Measurements from ENCODE around the gene KLHL2. TPM values are rescaled to one million over a fixed set of nuclear protein-coding genes. Genes with fewer than 3 reads are reported as not detected.

Gene KLHL2
- total RNA-seq, 1 donor from 2014 or later: 28.2 TPM

DNA sequence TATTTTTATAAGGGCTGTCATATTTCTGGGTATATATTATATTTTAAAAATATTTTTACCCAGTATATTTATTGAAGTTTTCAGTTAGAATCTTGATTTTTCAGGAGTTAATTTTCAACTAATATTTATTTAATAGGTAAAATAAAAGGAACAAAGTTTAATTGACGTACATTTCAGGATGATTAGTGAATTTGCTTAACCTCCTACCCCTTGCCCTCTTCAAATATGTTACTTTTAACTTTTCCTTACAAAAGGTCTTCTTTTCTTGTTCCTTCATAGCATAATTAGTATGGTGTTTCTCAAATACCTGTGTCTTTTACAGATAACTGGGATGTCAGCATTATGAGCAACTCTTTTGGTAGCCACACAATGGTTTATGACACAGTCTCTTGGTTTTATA, 95.3 kb downstream of the KLHL2 start:
- no peaks in the 10 kb centered on the region for H4K20me1 ChIP-seq (ENCODE audit: insufficient read depth, low read length)
- TF ChIP-seq EZH2 (IDR thresholded peaks at IDR 0.05; ENCODE audit: insufficient read depth, low read length): no peak
- no peak overlapping the region for H3K4me3 ChIP-seq (ENCODE audit: insufficient read depth, low read depth, low read length)
- no peak overlapping the region for H3K27ac ChIP-seq (ENCODE audit: low read depth, low read length)
- DNase-seq (ENCODE audit: low read depth) (no peak), FAIRE-seq (no peak)
- no peak overlapping the region for H3K4me2 ChIP-seq (ENCODE audit: low read length)
- H3K9me3 ChIP-seq (ENCODE audit: insufficient read depth, low read depth, low read length): no peaks in the 10 kb centered on the region
- no peaks in the 10 kb centered on the region for H3K9me3 Mint-ChIP-seq (ENCODE audit: unreplicated experiment)
- no peaks in the 10 kb centered on the region for H3K36me3 ChIP-seq (ENCODE audit: insufficient read depth, low read length)
- no peaks in the 10 kb centered on the region for H3K4me1 ChIP-seq (ENCODE audit: insufficient read depth, low read length)
- H3K4me1 Mint-ChIP-seq (ENCODE audit: low read depth, unreplicated experiment): peaks cover 8% of the 10 kb centered on the region
- no peaks in the 10 kb centered on the region for H3K79me2 ChIP-seq (ENCODE audit: insufficient read depth, low read length)
- H3K36me3 Mint-ChIP-seq (ENCODE audit: low read depth, unreplicated experiment): peaks cover 2% of the 10 kb centered on the region
- no peaks in the 10 kb centered on the region for H3K27me3 Mint-ChIP-seq (ENCODE audit: low read depth, unreplicated experiment)
- no peak overlapping the region for H3K4me3 Mint-ChIP-seq (ENCODE audit: unreplicated experiment)
- H2AFZ ChIP-seq (ENCODE audit: low read depth, low read length): no peak overlapping the region
- H3K27ac Mint-ChIP-seq (ENCODE audit: unreplicated experiment): no peak overlapping the region
- no peak overlapping the region for H3K9ac ChIP-seq (ENCODE audit: low read length)
- no peaks in the 10 kb centered on the region for H3K27me3 ChIP-seq (ENCODE audit: insufficient read depth, low read length)

DNA sequence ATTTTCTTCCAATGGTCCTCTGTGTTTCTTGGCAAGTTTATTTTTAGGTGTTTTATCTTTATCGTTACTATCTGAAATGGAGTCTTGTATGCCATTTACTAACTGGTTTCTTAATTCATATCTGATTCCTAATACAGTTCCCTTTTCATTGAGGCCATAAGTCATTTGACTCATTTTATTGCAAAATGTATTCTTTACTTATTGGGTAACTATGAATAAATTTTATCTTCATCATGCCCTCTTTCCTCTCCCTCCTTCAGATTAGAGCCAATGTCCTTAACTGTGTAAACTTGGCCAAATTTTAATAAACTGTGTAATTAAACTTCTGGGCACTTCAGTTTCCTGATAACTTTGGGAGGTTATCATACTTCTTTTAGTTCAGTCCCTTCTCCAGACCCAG, 100.8 kb downstream of the KLHL2 start:
- Mint-ChIP-seq H3K9me3 (ENCODE audit: unreplicated experiment) (no peaks in the 10 kb centered on the region), H3K27ac (ENCODE audit: unreplicated experiment) (no peak overlapping the region), H3K4me3 (ENCODE audit: unreplicated experiment) (no peak overlapping the region), H3K36me3 (ENCODE audit: low read depth, unreplicated experiment) (no peaks in the 10 kb centered on the region), H3K27me3 (ENCODE audit: low read depth, unreplicated experiment) (no peaks in the 10 kb centered on the region), H3K4me1 (ENCODE audit: low read depth, unreplicated experiment) (no peaks in the 10 kb centered on the region)
- H3K4me2 ChIP-seq (ENCODE audit: low read length): no peak overlapping the region
- no peaks in the 10 kb centered on the region for H3K79me2 ChIP-seq (ENCODE audit: insufficient read depth, low read length)
- peaks cover 4% of the 10 kb centered on the region for H3K36me3 ChIP-seq (ENCODE audit: insufficient read depth, low read length)
- DNase-seq (ENCODE audit: low read depth) (no peak), FAIRE-seq (no peak)
- no peak overlapping the region for H3K27ac ChIP-seq (ENCODE audit: low read depth, low read length)
- no peak overlapping the region for H3K9ac ChIP-seq (ENCODE audit: low read length)
- no peaks in the 10 kb centered on the region for H3K27me3 ChIP-seq (ENCODE audit: insufficient read depth, low read length)
- H3K9me3 ChIP-seq (ENCODE audit: insufficient read depth, low read depth, low read length): no peaks in the 10 kb centered on the region
- no peak overlapping the region for H3K4me3 ChIP-seq (ENCODE audit: insufficient read depth, low read depth, low read length)
- TF ChIP-seq CTCF (IDR thresholded peaks at IDR 0.05; ENCODE audit: insufficient read depth, low read depth, low read length) (no peak), EZH2 (IDR thresholded peaks at IDR 0.05; ENCODE audit: insufficient read depth, low read length) (no peak)
- no peaks in the 10 kb centered on the region for H4K20me1 ChIP-seq (ENCODE audit: insufficient read depth, low read length)
- no peaks in the 10 kb centered on the region for H3K4me1 ChIP-seq (ENCODE audit: insufficient read depth, low read length)
- H2AFZ ChIP-seq (ENCODE audit: low read depth, low read length): no peak overlapping the region

DNA sequence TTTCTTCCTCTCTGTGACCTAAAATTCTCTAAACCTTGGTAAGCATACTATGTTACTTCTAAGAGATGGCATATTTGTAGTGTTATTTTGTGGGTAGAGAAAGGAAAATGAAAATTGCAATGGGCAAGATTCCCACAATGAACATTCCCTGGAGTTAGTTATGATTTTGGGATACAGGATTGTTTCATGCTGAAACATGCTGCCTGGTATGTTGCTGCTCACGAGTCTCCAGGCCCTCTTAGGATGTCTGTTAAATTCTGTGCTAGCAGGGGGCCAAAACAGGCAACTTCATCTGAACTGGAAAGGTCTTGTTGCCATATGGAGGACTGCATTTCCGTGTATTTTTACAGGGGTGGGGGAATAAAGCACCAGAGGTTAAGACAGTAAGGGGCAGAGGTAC, 101.2 kb downstream of the KLHL2 start:
- TF ChIP-seq CTCF (IDR thresholded peaks at IDR 0.05; ENCODE audit: insufficient read depth, low read depth, low read length): no peak
- TF ChIP-seq EZH2 (IDR thresholded peaks at IDR 0.05; ENCODE audit: insufficient read depth, low read length): no peak
- Histone ChIP-seq H3K27ac (ENCODE audit: low read depth, low read length) (no peak overlapping the region), H3K79me2 (ENCODE audit: insufficient read depth, low read length) (no peaks in the 10 kb centered on the region), H3K4me3 (ENCODE audit: insufficient read depth, low read depth, low read length) (no peak overlapping the region), H3K36me3 (ENCODE audit: insufficient read depth, low read length) (peaks cover 4% of the 10 kb centered on the region), H3K4me2 (ENCODE audit: low read length) (no peak overlapping the region), H4K20me1 (ENCODE audit: insufficient read depth, low read length) (no peaks in the 10 kb centered on the region), H3K9ac (ENCODE audit: low read length) (no peak overlapping the region), H3K9me3 (ENCODE audit: insufficient read depth, low read depth, low read length) (no peaks in the 10 kb centered on the region), H2AFZ (ENCODE audit: low read depth, low read length) (no peak overlapping the region), H3K27me3 (ENCODE audit: insufficient read depth, low read length) (no peaks in the 10 kb centered on the region), H3K4me1 (ENCODE audit: insufficient read depth, low read length) (no peaks in the 10 kb centered on the region)
- Mint-ChIP-seq H3K4me1 (ENCODE audit: low read depth, unreplicated experiment) (no peaks in the 10 kb centered on the region), H3K27me3 (ENCODE audit: low read depth, unreplicated experiment) (no peaks in the 10 kb centered on the region), H3K27ac (ENCODE audit: unreplicated experiment) (no peak overlapping the region), H3K36me3 (ENCODE audit: low read depth, unreplicated experiment) (no peaks in the 10 kb centered on the region), H3K9me3 (ENCODE audit: unreplicated experiment) (no peaks in the 10 kb centered on the region), H3K4me3 (ENCODE audit: unreplicated experiment) (no peak overlapping the region)
- no peak for FAIRE-seq
- DNase-seq (ENCODE audit: low read depth): no peak

Measured in astrocyte (in vitro differentiated cells and primary cell).